ENCODE results near the gene FAM222A.

FAM222A gene

DNA sequence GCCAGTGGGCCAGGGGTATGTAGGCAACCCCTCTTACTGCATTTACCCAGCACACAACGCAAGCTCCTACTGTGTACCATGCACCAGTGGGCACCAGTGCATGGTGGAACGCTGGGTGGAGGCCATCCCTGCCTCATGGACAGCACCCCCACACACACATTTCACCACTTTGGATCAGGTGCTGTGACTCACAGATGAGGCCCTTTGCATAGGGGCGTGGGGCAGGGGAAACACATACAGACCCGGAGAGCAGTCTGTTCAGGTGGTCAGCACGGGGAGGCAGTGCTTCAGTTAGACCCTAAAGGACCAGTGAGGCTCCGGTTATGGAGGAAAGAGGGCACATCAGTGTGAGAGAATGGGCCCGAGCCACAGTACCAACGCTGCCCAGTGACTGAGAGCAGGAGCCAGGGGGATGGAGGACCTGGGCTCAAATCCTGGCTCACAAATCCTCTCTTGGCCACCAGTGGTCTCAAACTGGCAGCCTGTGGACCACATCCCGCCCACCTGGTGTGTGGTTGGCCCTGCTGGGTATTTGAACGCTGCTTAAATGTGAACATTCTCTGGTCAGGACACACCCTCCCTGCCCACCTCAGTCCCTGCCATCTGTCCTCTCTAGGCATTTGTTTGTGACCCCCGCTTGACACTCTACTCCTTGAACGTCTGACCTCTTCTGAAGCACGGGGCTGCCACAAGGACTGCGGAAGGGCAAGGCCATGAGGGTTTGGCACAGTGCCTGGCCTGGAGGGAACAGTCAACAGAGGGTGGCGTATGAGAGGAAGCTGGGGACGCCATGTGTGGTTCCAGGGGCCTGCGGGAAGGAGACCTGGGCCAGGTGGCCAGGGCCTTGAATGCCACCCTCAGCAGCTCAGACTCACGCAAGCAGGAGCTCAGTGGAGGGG is 46.7 kb downstream of the FAM222A start:
- DNase-seq (ENCODE audit: low read depth) = no peak

DNA sequence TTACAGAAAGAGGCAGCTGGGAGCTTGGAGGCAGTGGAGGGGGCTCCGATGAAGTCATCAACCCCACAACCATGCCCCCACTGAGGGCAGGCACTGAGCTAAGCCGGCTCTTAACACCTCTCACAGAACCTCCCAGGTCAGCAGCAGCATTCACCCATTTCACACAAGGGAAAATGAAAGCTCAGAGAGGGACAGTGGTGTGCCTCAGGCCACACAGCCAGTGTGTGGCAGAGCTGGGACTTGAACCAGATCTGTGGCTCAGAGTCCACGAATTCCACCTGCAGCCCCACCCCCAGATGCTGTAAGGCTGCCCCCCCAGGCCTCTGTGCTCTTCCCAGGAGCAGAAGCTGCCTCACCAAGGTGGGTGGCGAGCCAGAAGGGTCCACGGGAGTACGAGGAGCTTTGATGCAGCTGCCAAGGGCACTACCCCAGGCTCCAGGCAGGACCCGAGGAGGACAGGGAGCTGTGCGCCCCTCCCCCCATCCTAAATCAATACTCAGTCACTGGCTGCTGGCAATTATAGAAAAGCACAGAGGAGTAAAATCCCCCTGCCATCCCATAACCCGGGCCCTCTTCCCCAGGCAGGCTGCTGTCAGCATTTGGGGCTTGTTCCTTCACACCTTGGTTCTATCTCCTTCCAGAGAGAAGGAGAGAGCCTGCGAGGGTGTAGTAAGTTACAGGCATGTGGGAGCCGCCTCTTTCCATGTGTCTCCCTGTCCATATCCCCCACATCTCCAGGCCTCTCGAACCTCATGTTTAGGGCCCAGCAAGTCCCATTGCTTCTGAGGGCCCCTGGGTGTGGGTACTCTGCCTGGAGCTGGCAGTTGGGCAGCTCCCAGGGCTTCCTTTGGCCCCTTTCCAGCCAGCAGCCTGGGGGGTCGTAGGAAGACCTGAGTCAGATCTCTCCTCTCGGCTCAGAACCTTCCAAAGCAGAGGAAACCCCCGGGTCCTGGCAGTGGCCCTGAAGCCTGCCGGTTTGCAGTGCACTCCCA is 47.6 kb downstream of the FAM222A start:
- DNase-seq (ENCODE audit: low read depth) = no peak

DNA sequence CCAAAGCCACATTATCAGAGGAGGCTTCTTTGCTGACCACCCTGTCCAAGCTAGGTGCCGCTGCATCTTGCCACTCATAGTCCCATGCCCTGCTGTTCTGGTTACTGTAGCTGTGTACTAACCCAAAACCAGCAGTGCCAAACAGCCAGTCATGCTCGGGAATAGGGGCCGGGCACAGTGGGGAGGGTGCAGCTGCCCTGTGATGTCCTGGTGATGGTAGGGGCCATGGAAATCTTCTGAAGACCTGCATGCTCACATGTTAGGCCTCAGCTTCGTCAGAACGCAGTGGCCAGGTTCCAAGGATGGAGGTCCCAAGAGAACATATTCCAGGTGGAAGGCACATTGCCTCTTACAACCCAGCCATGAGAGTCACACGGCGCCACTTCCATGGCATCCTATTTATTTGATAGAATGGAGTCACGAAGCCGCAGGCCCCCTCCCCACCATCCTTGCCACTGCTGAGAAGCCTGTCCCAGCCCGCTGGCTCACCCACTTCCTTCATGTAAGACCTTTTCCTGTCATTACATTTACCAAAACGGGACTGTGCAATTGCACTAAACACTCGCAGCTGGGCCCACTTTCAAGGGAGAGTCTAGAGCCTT is 48.5 kb downstream of the FAM222A start:
- DNase-seq (ENCODE audit: low read depth) = no peak

DNA sequence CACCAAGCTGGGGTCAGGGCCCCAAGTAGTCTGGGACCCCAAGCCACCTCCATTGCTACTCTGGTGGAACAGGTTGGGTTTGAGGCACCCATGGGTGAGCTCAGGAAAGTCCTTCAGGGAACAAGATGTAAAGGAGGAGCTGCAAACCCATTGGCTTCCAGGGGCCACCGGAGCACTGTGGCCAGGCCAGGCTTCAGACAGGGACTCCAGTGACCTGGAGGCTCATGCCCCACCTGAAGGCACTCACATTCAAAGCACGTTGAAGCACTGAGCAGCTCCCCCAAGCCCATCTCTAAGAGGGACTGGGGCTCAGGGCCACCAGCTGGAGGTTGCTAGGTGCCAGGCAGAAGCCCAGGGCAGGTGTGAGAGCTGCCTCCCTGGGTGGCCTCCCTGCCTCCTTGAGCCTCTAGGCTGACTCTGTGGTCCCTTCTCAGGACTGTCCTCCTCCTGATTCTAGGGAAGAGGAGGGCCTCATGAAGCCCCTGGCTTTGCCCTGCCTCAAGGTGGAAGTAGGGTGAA is 49.1 kb downstream of the FAM222A start:
- DNase-seq (ENCODE audit: low read depth) = no peak

DNA sequence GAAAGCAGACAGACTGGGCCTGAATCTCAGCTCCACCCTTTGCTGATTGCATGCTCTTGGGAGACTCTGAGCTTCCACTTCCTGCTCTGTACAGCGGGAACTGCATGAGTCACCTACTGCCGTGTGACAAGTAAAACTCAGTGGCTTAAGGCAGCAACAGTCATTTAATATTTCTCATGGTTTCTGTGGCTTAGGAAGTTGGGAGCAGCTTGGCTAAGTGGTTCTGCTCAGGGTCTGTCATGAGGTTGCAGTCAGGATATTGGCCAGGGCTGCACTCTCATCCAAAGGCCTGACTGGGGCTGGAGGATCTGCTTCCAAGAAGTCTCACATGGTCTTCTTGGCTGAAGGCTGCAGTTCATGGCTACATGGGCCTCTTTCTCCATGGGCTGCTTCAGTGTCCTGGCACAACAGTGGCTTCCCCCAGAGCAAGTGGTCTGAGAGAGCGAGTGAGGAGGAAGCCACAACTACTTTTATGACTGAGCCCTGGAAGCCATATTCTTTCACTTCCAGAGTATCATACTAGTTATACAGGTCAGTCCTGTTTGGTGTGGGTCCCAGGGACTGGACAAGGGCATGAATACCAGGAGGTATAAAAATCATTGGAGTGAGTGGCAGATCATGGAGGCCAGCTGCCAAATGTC is 49.7 kb downstream of the FAM222A start:
- no peak for DNase-seq (ENCODE audit: low read depth)

DNA sequence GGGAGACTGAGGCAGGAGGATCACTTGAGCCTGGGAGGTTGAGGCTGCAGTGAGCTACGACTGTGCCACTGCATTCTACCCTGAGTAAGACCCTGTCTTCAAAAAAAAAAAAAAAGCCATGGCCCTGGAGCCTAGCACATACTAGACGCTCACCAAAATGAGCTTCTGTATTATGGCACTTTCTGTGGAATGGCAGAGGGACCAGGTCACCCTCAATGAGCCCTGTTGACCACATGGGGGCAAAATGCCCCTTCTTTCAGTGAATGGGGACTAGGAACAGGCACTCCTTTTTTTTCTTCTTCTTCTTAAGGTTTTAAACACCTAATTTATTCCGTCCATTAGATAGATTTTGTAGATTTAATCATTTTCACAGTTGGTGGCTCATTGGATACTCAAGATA is 50.5 kb downstream of the FAM222A start:
- no peak for DNase-seq (ENCODE audit: low read depth)

DNA sequence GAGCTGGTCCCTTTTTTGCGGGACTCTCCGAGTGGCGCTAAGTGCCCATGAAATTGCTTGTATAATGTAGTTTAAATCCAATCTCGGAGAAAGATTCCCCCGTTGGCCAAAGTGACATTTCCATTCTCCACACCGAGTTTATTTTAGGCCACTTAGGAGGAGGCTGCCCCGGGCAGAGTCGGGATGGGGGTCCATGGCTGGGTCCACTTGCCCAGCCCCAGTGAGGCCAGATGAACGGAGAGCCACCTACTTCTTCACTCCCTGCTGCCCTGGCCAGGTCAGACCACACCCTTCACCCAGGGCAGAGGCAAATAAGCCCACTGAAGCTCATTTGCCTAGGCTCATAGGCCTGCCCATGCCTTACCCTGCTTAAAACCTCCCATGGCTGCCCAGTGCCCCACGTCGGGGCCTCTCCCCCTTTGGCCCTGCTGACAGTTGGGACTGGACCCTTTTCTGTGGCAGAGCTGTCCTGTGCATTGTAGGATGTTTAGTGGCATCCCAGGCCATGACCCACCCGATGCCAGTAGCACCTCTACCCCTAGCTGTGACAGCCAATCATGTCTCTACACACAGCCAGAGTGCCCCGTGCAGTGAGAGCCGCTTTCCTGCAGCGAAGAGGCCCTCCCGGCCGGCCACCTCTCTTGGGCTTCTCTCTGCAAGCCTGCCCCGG is 51.3 kb downstream of the FAM222A start:
- no peak for DNase-seq (ENCODE audit: low read depth)

DNA sequence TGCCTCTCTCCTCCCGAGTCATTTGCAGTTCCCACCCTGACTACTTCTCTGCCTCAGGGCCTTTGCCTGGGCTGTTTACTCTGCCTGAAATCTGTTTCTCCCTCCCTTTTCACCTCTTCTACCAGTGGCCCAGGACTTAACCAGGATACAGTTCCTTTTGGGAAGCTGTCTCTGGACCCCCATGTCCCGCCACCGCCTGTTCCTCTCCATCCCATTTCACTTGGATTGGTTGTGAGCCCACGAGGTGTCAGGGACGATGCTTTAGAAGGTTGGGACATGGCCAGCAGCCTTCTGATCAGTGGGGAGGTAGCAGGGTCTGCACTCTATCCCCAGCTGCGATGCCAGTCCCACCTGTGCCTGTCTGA is 51.8 kb downstream of the FAM222A start:
- no peak for DNase-seq (ENCODE audit: low read depth)

DNA sequence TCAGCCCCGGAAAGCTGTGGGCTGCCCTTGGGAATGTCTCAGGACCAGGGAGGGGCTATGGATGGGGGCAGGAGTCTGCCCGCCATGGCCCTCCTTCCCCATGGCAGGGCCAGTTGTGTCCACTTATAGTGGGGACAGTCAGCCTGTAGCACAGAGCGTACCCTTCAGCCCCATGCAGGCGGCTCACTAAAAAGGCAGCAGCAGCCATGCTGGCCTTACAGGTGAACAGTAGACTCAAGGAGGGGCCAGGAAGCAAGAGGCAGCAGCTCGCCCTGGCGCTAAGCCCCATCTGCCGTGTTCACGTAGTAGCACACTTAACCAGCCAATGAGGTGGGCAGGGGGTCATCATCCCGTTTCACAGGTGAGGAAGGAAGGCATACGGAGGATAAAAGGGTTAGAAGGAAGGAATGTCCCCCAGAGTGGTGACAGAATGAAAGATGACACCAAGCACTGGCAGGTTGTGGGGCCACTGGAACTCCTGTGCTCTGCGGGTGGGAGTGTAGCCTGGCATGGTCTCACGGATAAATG is 52.7 kb downstream of the FAM222A start:
- no peak for DNase-seq (ENCODE audit: low read depth)

DNA sequence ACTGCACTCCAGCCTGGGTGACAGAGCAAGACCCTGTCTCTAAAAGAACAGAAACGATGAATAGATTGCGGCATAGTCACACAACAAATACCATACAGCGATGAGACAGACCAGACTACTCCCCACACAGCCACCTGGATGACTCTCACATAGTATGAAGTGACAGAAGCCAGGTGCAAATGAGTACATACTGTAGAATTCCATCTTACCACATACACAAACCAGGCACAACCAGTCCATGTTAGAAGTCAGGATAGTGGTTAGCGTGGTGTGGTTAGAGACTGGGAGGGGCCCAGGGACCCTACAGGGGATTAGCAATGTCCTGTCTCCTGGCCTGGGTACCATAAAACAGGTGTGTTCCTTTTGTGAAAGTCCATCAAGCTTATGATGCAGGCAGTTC is 53.8 kb downstream of the FAM222A start:
- no peak for DNase-seq (ENCODE audit: low read depth)

DNA sequence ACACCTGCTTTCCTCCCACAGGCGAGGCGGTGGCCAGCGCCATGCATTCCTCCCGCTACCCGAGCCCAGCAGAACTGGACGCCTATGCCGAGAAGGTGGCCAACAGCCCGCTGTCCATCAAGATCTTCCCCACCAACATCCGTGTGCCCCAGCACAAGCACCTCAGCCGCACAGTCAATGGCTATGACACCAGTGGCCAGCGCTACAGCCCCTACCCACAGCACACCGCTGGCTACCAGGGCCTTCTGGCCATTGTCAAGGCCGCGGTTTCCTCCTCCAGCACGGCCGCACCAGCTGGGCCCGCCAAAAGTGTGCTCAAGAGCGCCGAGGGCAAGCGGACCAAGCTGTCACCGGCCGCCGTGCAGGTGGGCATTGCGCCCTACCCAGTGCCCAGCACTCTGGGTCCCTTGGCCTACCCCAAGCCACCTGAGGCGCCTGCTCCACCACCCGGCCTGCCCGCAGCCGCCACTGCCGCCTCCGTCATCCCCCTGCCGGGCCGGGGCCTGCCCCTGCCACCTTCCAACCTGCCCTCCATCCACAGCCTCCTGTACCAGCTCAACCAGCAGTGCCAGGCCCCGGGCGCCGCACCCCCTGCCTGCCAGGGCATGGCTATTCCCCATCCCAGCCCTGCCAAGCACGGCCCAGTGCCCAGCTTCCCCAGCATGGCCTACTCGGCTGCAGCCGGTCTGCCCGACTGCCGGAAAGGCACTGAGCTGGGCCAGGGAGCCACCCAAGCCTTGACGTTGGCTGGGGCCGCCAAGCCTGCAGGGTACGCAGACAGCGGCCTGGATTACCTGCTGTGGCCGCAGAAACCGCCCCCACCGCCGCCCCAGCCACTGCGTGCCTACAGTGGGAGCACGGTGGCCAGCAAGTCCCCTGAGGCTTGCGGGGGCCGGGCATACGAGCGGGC is 54.6 kb downstream of the FAM222A start:
- DNase-seq (ENCODE audit: low read depth) = no peak

DNA sequence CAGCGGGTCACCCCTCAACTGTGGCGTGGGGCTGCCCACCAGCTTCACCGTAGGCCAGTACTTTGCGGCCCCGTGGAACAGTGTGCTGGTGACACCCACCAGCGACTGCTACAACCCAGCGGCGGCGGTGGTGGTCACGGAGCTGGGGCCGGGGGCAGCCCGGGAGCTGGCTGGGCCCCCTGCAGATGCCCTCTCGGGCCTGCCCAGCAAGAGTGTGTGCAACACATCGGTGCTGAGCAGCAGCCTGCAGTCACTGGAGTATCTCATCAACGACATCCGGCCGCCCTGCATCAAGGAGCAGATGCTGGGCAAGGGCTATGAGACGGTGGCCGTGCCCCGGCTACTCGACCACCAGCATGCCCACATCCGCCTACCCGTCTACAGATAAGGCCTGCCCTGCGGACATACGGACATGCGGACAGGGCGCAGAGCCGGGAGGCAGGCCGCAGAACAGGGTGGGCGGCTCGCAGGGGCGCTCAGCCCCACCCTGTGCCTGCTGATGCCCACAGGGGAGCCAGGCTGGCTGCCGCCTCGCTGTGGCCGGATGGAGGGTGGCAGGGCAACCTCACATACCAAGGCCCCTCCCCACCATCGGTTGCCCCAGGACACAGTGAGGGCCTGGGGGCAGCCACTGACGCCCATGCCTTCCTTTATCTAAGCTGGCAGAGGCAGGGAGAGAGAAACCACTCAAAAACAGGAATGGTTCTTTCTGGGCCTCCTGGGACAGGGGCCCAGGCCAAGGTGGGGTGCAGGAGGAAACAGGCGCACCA is 55.5 kb downstream of the FAM222A start:
- DNase-seq (ENCODE audit: low read depth) = no peak

DNA sequence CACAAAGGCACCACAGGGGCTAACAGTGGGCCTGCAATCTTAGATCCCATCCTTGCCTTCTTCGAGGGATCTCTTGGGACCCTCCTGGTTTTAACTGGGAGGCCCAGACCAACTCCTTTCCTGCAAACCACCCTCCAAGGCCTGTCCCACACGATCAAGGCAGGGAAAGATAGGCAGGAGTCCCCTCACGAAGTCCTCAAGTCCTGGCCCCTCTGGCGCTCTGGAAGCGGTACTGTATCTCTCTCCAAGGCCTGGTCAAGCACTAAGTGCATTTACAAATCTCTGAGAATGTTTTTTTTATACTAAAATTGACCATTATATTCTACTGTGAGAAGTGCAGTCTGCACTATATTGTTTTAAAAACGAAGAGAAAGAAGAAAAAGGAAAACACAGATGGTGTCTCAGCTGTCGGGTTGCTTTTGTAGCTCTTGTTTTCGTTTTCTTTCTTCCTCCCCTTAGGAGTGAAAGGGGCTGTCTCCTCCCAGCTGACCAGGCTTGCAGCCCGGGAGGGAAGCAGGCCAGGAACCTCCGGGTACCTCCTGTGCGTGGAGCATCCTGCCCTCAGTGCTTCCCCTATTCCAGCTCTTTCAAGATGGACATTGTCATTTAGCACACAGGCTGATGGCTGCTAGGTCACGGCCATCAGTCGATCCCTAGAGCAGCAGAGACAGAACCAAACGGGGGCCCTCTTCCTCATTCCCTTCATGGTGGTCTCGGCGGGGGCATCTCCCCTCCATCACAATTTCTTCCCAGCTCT is 56.7 kb downstream of the FAM222A start:
- DNase-seq (ENCODE audit: low read depth) = no peak

DNA sequence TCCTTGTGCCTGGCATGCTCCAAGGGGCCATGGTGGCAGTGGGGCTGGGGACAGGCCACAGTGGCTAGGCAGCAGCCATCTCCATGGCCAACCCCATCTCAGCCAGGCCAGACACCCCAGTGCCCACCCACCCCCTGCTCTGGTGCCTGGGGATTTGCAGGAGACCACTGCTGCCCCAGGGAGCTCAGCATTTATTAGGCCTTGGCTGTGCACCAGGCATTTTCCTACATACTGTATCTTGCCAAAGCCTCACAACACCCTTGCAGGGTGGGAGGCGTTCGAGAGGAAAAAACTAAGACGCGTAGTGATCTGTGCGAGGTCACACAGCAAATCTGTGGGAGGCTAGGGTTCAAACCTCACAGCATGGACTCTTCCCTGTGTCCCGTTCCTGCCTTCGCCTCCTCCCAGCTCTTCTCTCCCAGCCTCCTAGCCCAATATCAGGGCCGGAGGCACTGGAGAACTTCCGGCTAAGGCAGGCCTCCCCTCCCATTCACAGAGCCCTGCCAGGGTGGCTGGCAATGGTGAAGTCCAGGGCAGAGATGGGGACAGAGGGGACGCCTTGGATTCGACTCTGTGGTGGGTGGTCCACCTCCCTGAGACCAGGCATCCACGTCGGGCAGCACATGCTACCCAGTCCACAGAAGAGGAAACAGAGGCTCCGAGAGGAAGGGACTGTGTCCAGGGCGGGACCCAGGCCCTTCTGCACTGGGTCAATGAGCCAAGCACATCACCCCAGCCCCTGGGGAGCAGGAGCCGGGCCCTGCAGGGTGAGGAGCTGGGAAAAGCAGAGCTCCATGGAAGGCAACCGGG is 57.4 kb downstream of the FAM222A start:
- DNase-seq (ENCODE audit: low read depth) = no peak

DNA sequence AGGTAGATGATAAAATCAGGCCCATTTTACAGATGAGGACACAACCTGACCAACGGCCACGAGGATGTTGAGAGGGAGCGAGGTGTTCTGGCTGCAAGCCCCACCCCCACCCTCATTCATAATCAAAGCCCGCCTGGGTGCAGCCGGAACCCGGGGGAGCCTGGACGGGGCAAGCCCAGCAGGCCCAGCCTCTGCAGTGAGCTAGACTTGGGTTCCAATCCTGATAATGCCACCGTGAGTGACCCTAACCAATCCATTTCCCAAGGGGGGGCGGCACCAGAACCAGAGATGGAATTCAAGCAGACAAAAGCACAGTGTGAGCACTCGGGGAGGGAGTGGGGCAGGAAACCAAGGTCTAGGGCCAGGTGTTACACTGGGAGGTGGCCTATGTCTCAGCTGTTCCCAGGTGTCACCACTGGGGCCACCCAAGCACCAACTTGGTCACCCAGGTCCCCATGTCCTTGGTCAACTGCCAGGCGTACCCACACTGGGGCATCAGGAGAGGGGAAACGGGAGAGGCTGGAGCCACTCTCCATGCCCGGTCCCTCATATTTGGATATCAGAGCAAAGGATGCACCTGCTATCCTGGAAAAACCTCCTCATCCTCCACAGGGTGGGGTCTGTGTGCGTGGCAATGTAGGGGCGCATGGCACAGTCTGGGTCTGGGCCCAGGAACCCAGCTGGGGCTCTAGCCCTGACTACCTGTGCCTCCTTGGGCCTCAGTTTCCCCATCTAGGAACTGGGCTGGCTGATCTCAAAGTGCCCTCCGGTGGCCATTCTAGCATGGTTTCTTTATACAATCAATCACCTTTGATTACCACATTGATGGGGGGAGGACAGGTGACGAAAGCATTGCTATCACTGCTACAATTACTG is 58.4 kb downstream of the FAM222A start:
- no peak for DNase-seq (ENCODE audit: low read depth)

DNA sequence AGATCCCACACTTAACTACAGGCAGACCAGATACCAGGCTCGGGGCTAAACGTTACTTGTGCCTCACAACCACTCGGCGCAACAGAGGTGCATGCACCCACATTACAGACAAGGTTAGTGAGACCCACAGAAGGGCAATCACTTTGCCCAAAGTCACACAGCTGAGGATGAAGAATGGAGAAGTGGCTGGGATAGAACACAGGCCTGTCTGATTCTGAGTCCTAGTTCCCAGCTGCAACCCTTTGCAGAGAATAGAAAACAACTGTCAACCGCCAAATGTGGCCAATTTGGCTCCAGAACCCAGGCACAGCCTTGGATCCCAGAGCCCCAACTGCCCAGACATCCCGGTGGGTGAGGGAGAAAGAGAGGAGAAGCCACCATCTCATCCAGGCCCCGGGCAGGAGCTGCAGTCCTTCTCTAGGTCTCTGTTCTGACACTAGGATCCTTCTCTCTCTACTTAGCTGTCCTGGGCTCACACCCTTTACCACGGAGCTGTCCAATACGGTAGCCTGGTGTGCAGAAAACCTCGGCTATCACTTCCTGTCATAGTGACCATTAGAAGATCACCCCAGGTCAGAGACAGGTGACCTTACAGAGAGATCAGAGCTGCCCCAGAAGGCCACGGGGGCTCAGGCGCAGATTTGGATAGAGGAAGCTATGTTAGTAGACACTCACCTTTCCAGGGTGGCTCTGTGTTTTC is 59.1 kb downstream of the FAM222A start:
- no peak for DNase-seq (ENCODE audit: low read depth)
